Activated CD4-positive, alpha-beta T cell treated with anti-CD3 and anti-CD28 coated beads, Interleukin-2, amount 10 ng/mL, durations not matched to agents 7 days and 5 days (primary cell): ENCODE measurements around the gene OSBPL10. TPM values are rescaled to one million over a fixed set of nuclear protein-coding genes. Genes with fewer than 3 reads are reported as not detected.

Source experiments
- CTCF ChIA-PET: fragments of 350-600 bp; sonication (Branson Sonifier 250); formaldehyde crosslinking; loops from one replicate; lab custom pipeline; 2021; ENCODE audit warnings: antibody characterized with exemption; lab: Charles Lee
- POLR2A ChIA-PET: fragments of 350-600 bp; sonication (Branson Sonifier 250); formaldehyde crosslinking; loops from one replicate; lab custom pipeline; 2021; ENCODE audit warnings: antibody characterized with exemption; lab: Charles Lee
- DNase-seq: peaks from one replicate; pipeline ENCODE4 v3.0.0-alpha.2; 2020
- H3K27ac Mint-ChIP-seq: one replicate; pipeline ENCODE4 v1.8.0; 2021; ENCODE audit warnings: mild to moderate bottlenecking, moderate library complexity, mixed read lengths
- H3K27me3 Mint-ChIP-seq: one replicate; pipeline ENCODE4 v1.8.0; 2021; ENCODE audit warnings: mixed read lengths
- H3K36me3 Mint-ChIP-seq: one replicate; pipeline ENCODE4 v1.8.0; 2021; ENCODE audit warnings: low read depth, mixed read lengths
- H3K4me1 Mint-ChIP-seq: one replicate; pipeline ENCODE4 v1.8.0; 2021; ENCODE audit warnings: mixed read lengths
- H3K4me3 Mint-ChIP-seq: one replicate; pipeline ENCODE4 v1.8.0; 2021; ENCODE audit warnings: mild to moderate bottlenecking, moderate library complexity, mixed read lengths
- H3K9me3 Mint-ChIP-seq: one replicate; pipeline ENCODE4 v1.8.0; 2021; ENCODE audit warnings: mixed read lengths
- total RNA-seq, 2 experiments: library from RNA; stranded (reverse); gene quantifications; one replicate each; pipeline ENCODE4 v1.2.3, GENCODE V29; 2021

The OSBPL10 gene
- total RNA-seq, 2 experiments from 2014 or later, result 0.89 to 1.1 TPM

- Mint-ChIP-seq H3K4me1 (no peaks in the 10 kb centered on the region), H3K27ac (no peak overlapping the region), H3K9me3 (no peaks in the 10 kb centered on the region), H3K36me3 (no peaks in the 10 kb centered on the region), H3K4me3 (no peak overlapping the region), H3K27me3 (peaks cover 2% of the 10 kb centered on the region)
- DNase-seq, result no peak
- ChIA-PET POLR2A (no interaction called here), CTCF (no interaction called here)
These were observed 144.7 kb downstream of the OSBPL10 start for GRCh38 chr3:31836131-31837075.

DNA sequence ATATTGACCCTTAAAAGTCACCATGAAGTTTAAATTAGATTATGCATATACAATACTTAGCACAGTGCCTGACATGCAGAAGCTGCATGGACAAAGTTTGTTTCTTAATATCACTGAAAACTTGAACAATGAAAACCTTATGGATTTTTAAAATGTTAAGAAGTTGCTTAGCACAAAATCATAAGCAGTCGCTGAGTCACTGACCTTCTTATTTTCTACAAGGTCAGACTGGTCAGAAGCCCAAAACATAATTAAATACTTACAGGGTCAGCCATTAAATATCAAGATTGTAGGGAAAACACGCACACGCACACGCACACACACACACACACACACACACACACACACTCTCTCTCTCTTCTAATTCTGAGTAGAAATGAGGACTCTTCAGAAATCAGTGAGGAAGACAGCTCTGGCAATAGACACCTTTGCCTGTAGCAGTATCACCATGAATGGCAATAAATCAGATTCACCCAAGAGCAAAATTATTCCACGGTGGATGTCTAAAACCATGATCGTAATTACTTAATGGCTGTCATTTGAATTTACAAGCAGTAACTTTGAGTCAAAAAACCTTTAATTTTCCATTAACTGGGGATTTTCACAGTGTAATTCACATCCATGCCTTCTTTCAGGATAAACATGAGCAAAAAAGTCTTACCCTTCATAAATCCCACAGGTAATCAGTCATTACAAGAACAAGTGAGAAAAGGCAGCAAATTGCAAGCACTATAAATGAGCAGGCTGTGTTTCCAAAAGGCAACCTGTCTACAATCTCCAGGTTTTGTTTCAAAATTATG, 147.5 kb downstream of the OSBPL10 start:
- CTCF ChIA-PET, result interaction anchor here (1.1 kb wide), 1 partner anchor 8 kb away, joined by 3 read pairs; no protein-coding TSS in a partner anchor
- H3K27ac Mint-ChIP-seq, result no peak overlapping the region
- no peaks in the 10 kb centered on the region for H3K27me3 Mint-ChIP-seq
- no peaks in the 10 kb centered on the region for H3K36me3 Mint-ChIP-seq
- no peak for DNase-seq
- peaks cover 9% of the 10 kb centered on the region for H3K4me1 Mint-ChIP-seq
- H3K4me3 Mint-ChIP-seq, result no peak overlapping the region
- H3K9me3 Mint-ChIP-seq, result no peaks in the 10 kb centered on the region
- POLR2A ChIA-PET, result no interaction called here

DNA sequence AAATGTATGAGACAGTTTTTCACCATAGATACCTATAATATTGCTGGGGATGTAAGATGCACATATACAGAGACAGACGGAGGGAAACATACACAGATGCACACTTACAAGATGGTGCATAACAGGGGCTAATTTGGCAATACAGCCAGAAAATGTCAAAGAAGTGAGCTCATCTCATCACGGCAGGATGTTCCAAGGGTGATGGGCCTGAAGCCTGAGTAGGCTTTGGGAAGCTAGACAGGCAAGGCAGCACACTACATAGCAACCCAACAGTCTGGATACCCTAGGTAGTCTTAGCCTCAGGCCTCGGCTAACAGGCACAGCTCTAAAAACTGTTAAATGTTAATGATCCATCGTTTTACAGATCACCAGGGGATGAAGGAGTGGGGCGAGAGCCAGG, 148.5 kb downstream of the OSBPL10 start:
- Mint-ChIP-seq H3K9me3 (no peaks in the 10 kb centered on the region), H3K4me1 (peaks cover 9% of the 10 kb centered on the region), H3K27me3 (no peaks in the 10 kb centered on the region), H3K36me3 (no peaks in the 10 kb centered on the region), H3K27ac (no peak overlapping the region), H3K4me3 (no peak overlapping the region)
- CTCF ChIA-PET, result interaction anchor here (0.7 to 1.1 kb wide), 3 partner anchors 9 to 79 kb away, joined by 3 read pairs; no protein-coding TSS in a partner anchor
- POLR2A ChIA-PET, result no interaction called here
- no peak for DNase-seq

DNA sequence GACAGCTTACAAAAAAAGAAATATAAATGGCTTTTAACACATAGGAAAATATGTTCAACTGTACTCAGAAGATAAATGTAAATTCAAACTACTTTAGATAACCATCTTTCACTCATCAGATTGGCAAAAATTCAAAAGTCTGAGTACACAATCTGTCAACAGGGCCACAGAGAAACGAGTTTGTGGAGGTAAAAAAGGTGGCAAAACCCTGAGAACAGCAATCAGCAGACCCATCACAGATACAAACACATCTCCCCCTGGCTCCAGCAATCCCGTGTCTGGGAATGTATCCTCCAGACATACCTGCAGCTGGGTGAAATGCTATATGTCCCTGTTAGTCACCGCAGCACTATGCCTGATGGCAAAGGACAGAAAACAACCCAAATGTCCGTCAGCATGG, 149.5 kb downstream of the OSBPL10 start:
- no peak for DNase-seq
- H3K27me3 Mint-ChIP-seq, result no peaks in the 10 kb centered on the region
- ChIA-PET POLR2A (no interaction called here), CTCF (interaction anchor here (1.0 kb wide), 1 partner anchor 16 kb away, joined by 3 read pairs; no protein-coding TSS in a partner anchor)
- no peaks in the 10 kb centered on the region for H3K9me3 Mint-ChIP-seq
- H3K36me3 Mint-ChIP-seq, result no peaks in the 10 kb centered on the region
- H3K4me3 Mint-ChIP-seq, result no peak overlapping the region
- peaks cover 9% of the 10 kb centered on the region for H3K4me1 Mint-ChIP-seq
- H3K27ac Mint-ChIP-seq, result no peak overlapping the region

- Mint-ChIP-seq H3K4me3 (no peak overlapping the region), H3K4me1 (peaks cover 9% of the 10 kb centered on the region), H3K36me3 (no peaks in the 10 kb centered on the region), H3K27ac (no peak overlapping the region), H3K27me3 (no peaks in the 10 kb centered on the region), H3K9me3 (no peaks in the 10 kb centered on the region)
- ChIA-PET CTCF (no interaction called here), POLR2A (no interaction called here)
- no peak for DNase-seq
These were observed 151.1 kb downstream of the OSBPL10 start for GRCh38 chr3:31829826-31830426.

DNA sequence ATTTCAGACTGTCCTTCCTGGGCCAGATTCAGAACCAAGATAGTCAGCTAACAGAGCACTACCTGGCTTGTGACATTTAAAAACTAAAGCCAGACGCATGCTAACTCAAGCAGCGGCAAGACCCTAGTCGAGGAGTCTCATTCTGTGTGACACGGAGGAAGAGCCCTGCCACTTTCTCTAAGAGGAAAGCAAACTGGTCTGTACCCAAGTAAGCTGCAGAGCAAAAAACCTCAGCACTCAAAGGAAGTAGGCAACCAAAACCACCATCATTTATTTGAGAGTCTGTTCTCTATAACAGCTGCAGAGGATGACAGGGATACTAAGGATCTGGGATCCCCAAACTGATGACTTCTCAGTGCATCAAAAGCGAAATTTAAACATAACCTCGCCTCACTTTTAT, 152.1 kb downstream of the OSBPL10 start:
- Mint-ChIP-seq H3K27ac (no peak overlapping the region), H3K4me1 (peaks cover 9% of the 10 kb centered on the region), H3K36me3 (no peaks in the 10 kb centered on the region), H3K9me3 (no peaks in the 10 kb centered on the region), H3K27me3 (no peaks in the 10 kb centered on the region), H3K4me3 (no peak overlapping the region)
- no peak for DNase-seq
- CTCF ChIA-PET, result no interaction called here
- POLR2A ChIA-PET, result no interaction called here

DNA sequence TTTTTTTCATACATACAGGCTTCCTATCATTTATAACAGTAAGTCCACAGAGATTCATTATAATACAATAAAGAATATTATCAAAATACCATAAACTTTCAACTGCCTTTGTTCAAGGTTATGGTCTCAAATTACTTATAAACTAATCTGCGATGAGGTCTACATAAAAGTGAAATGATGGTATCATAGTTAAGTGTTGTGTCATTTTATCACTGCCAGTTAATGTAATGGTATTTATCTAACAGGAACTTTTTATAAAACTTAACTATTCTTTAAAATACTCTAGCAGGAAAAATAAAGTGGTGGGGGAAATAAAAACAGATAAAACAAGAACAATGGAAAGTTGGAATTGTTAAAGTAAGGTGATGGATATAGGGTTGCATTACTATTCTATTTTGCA, 153.1 kb downstream of the OSBPL10 start:
- Mint-ChIP-seq H3K36me3 (no peaks in the 10 kb centered on the region), H3K4me1 (peaks cover 9% of the 10 kb centered on the region), H3K4me3 (no peak overlapping the region), H3K27me3 (no peaks in the 10 kb centered on the region), H3K27ac (no peak overlapping the region), H3K9me3 (no peaks in the 10 kb centered on the region)
- DNase-seq, result no peak
- ChIA-PET POLR2A (no interaction called here), CTCF (no interaction called here)

GRCh38 chr3:31823184-31823583, 157.9 kb downstream of the OSBPL10 start:
- POLR2A ChIA-PET, result no interaction called here
- Mint-ChIP-seq H3K4me3 (no peak overlapping the region), H3K4me1 (no peaks in the 10 kb centered on the region), H3K27ac (no peak overlapping the region), H3K9me3 (no peaks in the 10 kb centered on the region), H3K36me3 (no peaks in the 10 kb centered on the region), H3K27me3 (no peaks in the 10 kb centered on the region)
- CTCF ChIA-PET, result no interaction called here
- DNase-seq, result no peak

- ChIA-PET CTCF (no interaction called here), POLR2A (no interaction called here)
- H3K4me3 Mint-ChIP-seq, result no peak overlapping the region
- no peak overlapping the region for H3K27ac Mint-ChIP-seq
- H3K9me3 Mint-ChIP-seq, result no peaks in the 10 kb centered on the region
- no peaks in the 10 kb centered on the region for H3K4me1 Mint-ChIP-seq
- H3K27me3 Mint-ChIP-seq, result no peaks in the 10 kb centered on the region
- DNase-seq, result no peak
- H3K36me3 Mint-ChIP-seq, result no peaks in the 10 kb centered on the region
These were observed 159.9 kb downstream of the OSBPL10 start for GRCh38 chr3:31821118-31821517.

DNA sequence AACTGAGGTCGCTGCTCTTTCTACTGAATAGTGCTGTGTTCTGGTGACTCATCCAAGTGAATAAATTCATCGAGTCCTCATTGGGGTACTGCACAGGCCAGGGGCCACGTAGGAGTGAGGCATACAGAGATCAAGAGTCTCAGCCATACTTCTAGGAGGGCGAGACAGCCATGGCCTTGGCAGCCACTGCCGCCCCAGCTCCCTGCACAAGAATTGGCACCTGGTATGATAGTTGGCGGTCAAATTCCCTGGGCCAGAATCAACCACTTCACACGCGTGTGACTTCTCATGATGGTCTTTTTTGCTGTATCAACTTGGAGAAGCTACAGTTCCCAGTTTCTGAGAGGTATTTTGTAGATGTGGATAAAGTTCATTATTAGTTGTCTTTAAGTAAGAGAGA, 161.6 kb downstream of the OSBPL10 start:
- ChIA-PET CTCF (no interaction called here), POLR2A (no interaction called here)
- no peaks in the 10 kb centered on the region for H3K36me3 Mint-ChIP-seq
- H3K27ac Mint-ChIP-seq, result no peak overlapping the region
- H3K4me1 Mint-ChIP-seq, result peaks cover 2% of the 10 kb centered on the region
- no peak for DNase-seq
- H3K27me3 Mint-ChIP-seq, result no peaks in the 10 kb centered on the region
- H3K9me3 Mint-ChIP-seq, result no peaks in the 10 kb centered on the region
- no peak overlapping the region for H3K4me3 Mint-ChIP-seq

DNA sequence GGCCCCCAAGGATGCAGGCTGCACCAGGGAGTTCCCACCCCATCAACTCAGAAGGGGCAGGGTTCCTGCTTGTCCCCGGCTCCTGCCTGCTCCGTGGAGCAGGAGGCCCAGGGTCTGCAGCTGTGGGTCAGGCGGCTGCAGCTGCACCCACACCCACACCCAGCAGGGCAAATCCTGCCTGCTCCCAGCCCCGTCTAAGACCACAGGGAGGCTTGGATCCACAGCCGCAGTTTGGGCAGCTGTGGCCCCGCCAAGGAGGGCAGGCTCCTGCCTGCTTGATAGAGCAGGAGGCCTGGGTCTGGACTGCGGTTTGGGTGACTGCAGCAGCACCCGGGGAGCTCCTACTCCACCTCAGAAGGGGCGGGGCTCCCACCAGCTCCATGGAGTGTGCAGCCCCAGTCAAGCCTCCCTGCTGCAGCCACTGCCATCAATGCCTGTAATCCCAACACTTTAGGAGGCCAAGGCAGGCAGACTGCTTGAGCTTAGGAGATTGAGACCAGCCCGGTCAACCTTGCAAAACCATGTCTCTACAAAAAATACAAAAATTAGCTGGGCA, 163.6 kb downstream of the OSBPL10 start:
- ChIA-PET CTCF (interaction anchor here (0.6 kb wide), 1 partner anchor 1170 kb away, joined by 4 read pairs; no protein-coding TSS in a partner anchor), POLR2A (no interaction called here)
- H3K4me1 Mint-ChIP-seq, result peaks cover 2% of the 10 kb centered on the region
- no peaks in the 10 kb centered on the region for H3K36me3 Mint-ChIP-seq
- no peaks in the 10 kb centered on the region for H3K9me3 Mint-ChIP-seq
- H3K27me3 Mint-ChIP-seq, result no peaks in the 10 kb centered on the region
- no peak overlapping the region for H3K27ac Mint-ChIP-seq
- no peak overlapping the region for H3K4me3 Mint-ChIP-seq
- no peak for DNase-seq

DNA sequence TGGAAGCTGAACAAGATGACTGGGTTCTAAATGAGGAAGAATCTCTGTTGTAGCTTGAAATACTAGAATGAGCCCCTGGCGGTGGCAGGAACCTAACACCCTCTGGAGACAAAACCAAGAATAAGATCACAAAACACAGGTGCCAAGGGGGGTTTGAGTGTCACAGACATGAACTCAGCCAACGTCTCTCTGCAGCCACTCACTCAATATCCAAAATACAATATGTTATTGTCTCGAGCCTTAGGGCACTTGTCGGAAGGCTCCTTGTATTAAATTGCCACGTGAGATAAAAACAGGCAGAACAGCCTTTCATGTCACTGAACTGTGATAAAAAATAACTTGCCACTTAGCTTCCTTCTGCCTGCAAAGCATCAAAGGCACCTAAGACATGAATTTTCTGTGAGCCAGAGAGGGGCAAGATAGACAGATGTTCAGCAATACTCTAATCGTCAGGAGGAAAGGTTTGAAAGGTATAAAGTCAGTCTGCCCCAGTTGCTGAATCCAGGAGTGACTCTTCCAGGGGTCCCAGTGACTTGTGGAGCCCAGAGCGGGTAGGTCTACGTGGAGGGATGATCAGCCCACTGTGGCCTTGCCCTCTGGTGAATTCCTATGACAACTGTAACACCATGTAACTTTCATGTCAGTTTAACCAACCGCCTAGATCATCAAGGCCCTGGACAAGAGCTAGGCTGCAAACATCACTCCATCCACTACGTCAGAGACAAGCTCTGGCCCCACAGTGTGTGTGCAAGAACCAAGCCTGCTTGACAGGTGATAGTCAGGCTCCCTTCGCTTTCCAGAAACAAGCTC, 165.2 kb downstream of the OSBPL10 start:
- Mint-ChIP-seq H3K27ac (no peak overlapping the region), H3K4me1 (peaks cover 2% of the 10 kb centered on the region), H3K36me3 (no peaks in the 10 kb centered on the region), H3K4me3 (no peak overlapping the region), H3K9me3 (no peaks in the 10 kb centered on the region), H3K27me3 (no peaks in the 10 kb centered on the region)
- ChIA-PET CTCF (interaction anchor here (0.6 kb wide), 3 partner anchors 24 to 219 kb away, joined by 3 read pairs; no protein-coding TSS in a partner anchor), POLR2A (no interaction called here)
- no peak for DNase-seq
